ENCODE data around the gene FUNDC1.

GRCh38 chrX:44482575-44482974 lies 60.1 kb downstream of the FUNDC1 start:
- TF ChIP-seq CTCF (IDR thresholded peaks at IDR 0.05) (no peak), POLR2A (IDR thresholded peaks at IDR 0.05) (no peak)
